Measurements from ENCODE around the gene DOK4.

The DOK4 gene

GRCh38 chr16:57531635-57532265 is 45.5 kb upstream of the DOK4 start:
- no peak overlapping the region for H3K27ac ChIP-seq
- peak; percentile 54 for DNase-seq (ENCODE audit: low spot score)
- TF ChIP-seq CTCF (IDR thresholded peaks at IDR 0.05) = no peak
- no peak overlapping the region for H3K4me3 ChIP-seq

- peak; percentile 57 for DNase-seq (ENCODE audit: low spot score)
- no peak for TF ChIP-seq CTCF (IDR thresholded peaks at IDR 0.05)
- Histone ChIP-seq H3K4me3 (no peak overlapping the region), H3K27ac (no peak overlapping the region)
Observed at GRCh38 chr16:57531253-57531575, 44.9 kb upstream of the DOK4 start.

- Histone ChIP-seq H3K4me3 (no peak overlapping the region), H3K27ac (peak overlapping the region; percentile 14 to 74)
- TF ChIP-seq CTCF (IDR thresholded peaks at IDR 0.05) = no peak
- peak; percentile 65 for DNase-seq (ENCODE audit: low spot score)
Observed at GRCh38 chr16:57530522-57531252, 44.4 kb upstream of the DOK4 start.

GRCh38 chr16:57530104-57530521 is 43.8 kb upstream of the DOK4 start:
- Histone ChIP-seq H3K27ac (peak overlapping the region; percentile 14 to 74), H3K4me3 (no peak overlapping the region)
- no peak for TF ChIP-seq CTCF (IDR thresholded peaks at IDR 0.05)
- peak; percentile 72 for DNase-seq (ENCODE audit: low spot score)

GRCh38 chr16:57529391-57530103 is 43.3 kb upstream of the DOK4 start:
- no peak overlapping the region for H3K4me3 ChIP-seq
- no peak for DNase-seq (ENCODE audit: low spot score)
- peak overlapping the region in 1 of 2 donors; percentile 74 for H3K27ac ChIP-seq
- TF ChIP-seq CTCF (IDR thresholded peaks at IDR 0.05) = no peak

GRCh38 chr16:57528499-57529390 is 42.5 kb upstream of the DOK4 start:
- TF ChIP-seq CTCF (IDR thresholded peaks at IDR 0.05) = no peak
- H3K27ac ChIP-seq = no peak overlapping the region
- no peak for DNase-seq (ENCODE audit: low spot score)
- no peak overlapping the region for H3K4me3 ChIP-seq

Measured in coronary artery (tissue), 2 donors.